Measurements from ENCODE around the gene CREG2.

The CREG2 gene

DNA sequence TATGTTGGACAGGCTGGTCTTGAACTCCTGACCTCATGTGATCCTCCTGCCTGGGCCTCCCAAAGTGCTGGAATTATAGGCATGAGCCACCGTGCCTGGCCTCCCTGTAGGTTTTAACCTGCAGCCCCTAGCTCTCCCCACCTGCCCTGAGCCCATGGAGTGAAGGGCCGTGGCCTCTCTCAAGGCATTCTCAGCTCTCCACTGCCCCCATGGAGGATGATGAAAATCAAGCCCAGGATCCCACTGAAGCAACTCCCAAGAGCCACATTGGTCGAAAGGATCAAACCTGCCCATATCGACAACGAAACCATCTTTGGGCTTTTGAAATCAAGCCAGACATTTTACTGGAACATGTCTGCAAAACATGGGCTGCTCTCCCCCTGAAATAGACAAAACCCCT is 22.4 kb upstream of the CREG2 start:
- DNase-seq (ENCODE audit: low read depth, low spot score): no peak

DNA sequence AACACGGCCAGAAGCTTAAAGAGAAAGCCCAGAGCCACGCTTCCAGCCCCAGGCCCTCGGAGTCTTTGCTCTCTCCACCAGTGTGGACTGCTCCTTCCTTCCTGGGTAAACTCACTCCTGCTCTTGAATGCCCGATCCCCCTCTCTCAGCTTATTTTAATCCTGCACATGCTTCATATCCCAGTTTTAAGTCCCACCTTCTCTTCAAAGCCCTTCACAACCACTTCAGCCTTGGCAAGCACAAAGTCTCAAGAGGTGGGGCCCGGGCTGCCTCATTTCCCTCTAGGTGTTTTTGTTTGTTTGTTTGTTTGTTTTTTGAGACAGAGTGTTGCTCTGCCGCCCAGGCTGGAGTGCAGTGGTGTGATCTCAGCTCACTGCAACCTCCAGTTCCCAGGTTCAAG is 21.6 kb upstream of the CREG2 start:
- no peak for DNase-seq (ENCODE audit: low read depth, low spot score)

DNA sequence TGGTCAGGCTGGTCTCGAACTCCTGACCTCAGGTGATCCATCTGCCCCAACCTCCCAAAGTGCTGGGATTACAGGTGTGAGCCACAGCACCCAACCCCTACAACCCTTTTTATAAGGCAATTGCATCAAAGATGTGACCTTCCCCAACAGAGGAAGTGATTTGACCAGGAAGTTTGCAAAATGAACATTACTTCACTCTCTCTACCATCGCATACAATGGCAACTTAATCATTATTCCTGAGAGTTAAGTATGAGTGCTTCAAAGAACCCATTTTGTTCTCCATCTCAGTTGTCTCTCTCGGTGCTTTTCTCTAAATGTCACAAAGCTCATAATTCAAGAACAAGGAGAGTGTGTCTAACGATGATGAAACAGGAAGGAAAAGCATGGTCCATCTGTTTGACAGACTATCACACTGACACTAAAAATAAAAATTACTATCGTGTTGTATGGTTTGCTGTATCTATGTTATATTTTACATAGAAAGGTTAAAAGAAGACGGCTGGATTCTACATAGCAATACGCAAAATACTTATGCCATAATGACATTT is 18.1 kb upstream of the CREG2 start:
- DNase-seq (ENCODE audit: low read depth, low spot score): no peak

DNA sequence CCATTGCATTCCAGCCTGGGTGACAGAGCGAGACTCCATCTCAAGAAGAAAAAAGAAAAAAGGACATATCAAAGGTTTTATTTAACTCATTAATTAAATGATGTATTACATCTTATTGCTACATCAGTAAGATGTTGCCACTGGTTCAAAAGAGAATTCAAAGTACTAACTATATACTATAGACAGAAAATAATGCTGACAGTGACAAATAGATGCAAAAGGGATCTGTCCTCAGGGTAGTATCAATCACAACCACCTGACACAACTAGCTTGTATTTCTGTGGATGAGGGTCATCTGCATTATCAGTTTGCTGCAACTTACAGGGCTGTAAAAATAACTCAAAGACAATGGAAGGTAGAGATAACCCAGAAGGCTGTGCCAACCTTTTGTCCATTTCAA is 16.4 kb upstream of the CREG2 start:
- DNase-seq (ENCODE audit: low read depth, low spot score): no peak

DNA sequence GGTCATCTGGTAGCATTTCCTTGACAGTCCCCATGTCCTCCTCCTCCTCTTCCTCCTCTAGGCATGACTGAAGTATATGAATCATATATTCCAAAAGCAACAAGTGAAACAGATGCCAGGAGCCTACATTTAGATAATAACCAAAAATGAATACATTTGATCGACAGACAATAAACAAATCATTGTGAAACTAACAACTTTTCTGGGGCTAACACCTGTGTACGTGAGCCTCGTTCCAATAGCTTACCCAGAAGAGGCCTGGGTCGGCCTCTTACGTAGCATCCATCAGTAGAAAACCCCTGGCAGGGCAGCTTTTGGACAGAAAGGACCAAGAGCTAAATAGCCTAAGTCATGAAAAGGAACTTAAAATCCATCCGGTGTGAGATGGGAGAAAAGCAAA is 15.3 kb upstream of the CREG2 start:
- no peak for DNase-seq (ENCODE audit: low read depth, low spot score)

DNA sequence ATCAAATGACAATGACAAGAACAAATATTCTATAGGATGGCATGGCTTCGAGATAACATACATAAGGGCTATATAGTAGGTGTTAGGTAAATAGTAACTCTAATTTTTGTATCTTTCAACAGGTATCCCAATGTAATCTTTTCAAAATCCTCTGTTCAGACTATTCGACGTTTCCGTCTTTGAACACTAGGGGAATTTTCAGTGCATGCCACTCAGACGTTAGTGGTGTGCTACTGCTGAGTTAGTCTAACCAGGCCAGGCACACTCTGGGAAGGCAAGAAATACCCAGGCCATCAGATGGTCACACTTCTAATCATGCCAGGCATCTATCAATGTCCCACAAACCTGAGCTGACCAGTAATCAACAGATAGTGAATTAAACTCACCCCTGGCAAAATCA is 14.6 kb upstream of the CREG2 start:
- DNase-seq (ENCODE audit: low read depth, low spot score): no peak

DNA sequence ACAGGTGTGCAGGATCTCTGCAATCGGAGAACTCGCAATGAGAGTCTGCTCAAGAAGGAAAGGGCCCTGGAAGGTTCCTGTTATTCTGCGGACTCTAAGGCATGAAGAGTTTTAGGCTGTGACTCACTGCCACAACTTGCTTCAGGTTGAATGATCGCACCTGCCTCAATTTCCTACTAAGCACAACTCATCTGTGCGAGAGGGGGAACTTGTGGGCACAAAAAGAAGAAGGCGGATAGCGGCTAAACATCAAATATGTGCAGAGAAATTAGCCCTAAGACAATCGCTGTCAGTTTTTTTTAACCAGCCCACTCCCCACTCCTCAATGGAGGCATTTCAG is 14.0 kb upstream of the CREG2 start:
- DNase-seq (ENCODE audit: low read depth, low spot score): no peak

DNA sequence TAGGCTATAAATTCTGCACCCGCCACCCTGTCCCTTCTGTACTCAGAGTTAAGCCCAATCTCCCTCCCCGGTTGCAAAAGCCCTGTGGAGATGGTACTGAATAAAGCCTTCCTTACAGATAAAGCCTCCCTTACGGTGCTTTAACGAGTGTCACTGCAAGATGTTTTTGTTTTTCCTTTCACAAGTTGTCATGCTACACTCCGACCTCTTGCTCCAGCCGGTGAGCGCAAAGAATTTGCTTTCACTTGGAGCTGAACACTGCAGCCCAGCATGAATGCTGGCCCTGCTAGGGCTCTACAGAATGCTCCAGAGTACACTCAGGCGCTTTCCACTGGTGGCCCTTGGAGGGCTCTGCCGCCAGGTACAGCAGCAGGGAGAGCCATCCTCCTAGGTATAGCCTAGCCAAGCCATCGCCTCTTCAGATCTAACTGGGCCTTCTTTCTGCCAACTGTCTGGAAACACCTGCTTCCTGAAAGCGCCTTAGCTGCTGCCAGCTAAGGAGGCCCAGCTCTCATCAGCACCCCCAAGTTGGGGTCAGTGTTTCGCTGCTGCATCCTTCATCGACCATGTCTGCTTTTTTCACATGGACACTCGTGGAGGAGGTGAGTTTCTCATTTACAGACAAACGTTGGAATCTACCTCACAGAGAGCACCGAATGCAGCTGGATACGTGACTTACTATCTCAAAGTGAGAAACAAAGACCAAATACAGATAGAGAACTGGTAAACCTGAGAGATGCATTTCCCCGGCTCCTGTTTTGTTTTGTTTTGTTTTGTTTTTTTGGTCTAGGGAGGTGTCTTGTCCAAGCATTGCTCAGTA is 13.4 kb upstream of the CREG2 start:
- no peak for DNase-seq (ENCODE audit: low read depth, low spot score)

DNA sequence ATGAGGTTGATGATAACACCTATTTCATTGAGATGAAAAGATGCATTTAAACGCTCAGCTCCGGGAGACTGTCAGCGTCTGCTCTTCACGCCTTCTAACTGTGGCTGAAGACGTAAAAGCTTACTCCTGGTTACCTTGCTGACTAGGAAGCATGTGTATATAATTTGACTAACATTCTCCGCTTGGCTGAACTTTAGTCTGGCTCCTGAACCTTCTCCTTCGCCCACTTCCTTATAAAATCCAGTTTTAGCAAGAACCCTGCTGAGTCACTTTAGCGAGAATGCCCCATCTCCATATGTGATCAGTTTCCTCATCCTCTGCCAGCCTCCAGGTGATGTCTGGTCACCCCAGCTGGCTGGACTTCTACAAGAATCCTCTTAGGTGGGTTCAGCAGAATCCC is 12.7 kb upstream of the CREG2 start:
- DNase-seq (ENCODE audit: low read depth, low spot score): no peak

DNA sequence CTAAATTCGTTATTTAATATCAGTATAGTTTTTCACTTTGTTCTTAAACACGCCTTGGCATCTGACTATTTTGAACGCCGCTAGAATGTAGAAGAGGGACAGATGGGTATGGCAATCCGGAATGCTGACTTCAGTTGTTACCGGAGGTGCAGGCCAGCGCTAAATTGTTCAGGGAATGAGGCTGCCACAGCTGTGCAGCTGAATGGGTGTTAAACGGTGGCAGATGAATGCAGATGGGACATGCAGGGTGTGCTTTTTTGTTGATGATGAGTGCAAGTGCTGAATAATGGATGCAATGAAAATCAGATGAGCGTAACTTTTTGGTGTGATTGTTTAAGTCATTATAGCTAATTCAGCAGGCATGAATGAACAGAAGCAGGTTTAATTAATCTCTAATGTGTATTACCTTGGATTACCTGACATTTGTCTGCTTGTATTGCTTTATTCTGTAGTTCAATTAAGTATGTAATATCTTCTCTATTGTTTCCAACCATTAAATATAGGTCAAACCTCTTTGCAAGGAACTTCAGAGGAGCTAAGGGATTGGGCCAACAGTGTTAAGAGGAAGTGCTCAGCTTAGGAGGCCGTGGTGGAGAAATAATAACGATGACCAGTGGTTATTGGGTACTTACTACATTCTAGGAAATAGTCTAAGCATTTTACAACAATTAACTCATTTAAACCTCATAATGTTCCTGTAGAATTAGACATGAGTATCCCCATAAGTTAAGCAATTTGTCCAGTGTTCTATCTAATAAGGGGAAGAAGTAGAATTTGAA is 11.9 kb upstream of the CREG2 start:
- no peak for DNase-seq (ENCODE audit: low read depth, low spot score)

DNA sequence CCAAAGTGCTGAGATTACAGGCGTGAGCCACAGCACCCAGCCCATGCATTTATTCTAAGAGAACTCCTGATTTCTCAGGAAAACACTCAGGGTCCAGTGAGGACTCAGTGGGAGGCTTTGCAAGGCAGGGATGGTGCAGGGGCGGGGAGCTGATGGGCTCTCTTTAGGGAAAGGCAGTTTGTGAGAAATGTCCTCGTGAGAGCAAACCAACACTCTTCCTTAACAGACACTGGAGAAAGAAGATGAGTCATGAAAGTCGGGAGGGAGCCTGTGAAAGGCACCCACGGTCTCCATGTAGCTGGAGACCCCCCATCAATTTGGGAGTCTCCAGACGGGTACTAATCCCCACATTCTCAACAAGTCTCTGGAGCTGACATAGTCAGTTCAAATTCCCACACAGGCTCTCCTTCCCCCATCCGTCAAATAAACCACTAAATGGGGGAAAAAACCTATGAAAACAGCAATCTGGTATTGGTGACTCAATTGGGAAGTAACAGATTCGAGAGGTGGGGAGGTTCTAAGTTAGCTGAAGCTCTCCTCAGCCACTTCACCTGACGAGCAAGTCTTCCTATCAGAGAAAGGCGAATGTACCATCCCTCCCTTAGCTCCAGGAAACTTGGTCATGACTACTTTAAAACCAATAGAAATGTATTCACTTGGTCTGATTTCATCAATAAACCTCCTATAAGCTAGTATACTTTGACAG is 11.0 kb upstream of the CREG2 start:
- no peak for DNase-seq (ENCODE audit: low read depth, low spot score)

DNA sequence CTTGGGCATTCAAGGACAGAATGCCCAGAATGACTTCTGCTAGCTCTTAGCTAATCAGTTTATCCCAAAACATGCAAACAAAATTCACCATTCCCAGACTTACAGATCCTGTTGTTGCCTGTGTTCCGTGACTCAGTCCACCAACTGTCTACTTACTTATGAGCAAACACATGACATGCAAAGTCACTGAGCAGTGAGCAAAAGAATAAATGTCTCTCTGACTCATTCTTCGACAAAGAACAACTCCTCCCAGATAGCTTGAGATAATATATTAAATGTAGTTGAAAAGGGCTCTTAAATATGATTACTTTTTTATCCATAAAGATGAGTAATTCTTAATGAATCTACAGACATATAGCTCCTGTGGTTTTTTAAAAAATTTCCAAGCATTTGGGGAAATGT is 9.0 kb upstream of the CREG2 start:
- no peak for DNase-seq (ENCODE audit: low read depth, low spot score)

DNA sequence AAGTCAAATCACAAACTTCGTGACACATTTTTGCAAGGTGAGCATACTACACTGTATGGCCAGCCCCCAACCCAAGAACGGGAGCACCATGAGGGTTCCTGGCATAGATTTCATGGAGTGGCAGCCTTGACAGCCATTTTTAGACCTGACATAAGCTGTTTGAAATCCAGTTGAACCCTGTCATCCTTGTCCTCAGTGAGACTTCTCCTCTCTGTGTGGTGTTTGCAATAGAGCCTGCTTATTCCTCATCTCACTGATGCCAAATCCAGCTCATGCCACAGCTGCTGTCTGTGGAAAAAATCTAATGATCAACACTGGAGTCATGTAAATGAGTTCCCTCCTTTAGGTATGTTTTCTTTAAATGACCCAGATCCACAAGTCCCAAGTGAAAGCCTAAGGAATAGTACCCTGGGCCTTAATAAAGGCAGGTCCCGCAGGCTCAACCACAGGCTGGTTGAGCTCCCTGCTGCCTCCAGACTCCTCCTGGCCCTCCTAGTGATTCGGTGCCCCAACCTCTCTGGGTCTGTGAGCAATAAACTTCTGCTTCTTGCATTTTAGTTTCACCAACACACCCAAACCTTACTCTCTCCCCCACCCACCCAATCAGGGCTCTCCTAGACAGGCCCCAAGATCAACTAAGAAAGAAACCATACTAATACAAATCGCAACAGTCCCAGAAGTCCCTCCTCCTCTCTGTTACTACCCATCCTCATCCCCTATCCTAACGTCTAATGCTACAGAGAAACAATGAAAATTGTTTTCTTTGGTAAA is 8.4 kb upstream of the CREG2 start:
- no peak for DNase-seq (ENCODE audit: low read depth, low spot score)

DNA sequence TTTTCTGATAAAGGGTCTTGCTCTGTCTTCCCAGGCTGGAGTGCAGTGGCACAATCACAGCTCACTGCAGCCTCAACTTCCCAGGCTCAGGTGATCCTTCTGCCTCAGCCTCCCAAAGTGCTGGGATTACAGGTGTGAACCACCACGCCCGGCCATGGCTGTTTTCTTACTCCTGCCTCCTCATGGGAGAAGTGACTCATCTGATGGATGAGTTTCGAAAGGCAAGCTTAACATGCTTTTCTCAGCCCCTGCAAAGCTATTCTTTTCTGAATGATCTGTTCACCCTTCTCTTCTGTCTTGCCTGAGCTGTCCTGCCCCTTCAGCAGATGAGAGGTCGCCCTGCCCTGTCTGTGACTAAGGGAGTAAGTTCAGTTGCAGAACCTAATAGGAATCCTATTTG is 929 bp upstream of the CREG2 start:
- DNase-seq (ENCODE audit: low read depth, low spot score): no peak

DNA sequence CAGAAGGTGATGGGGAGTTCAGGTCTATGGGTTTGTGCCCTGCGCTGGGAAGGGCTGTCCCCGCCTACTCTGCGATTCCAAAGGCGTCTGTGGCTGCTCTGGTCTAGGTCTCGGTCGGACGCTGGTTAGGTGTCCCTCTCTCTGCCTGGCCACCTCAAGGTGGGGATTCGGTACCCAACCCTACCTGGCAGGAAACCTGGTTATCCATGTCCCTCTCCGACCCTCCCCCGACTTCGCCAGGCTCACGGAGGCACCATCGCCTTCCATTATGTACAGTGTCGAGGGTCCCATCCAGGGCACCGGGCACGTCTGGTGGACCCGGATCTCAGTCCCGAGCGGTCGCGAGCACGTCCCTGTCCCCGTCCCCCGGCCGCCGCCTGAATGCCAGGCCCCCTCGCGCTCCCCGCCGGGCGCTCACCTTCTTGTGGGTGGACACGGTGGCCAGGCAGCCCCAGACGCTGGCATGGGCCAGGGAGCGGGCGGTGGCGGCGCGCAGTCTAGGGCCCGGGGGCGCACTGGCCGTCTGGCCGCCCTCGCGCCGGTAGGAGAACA is 628 bp downstream of the CREG2 start:
- no peak for DNase-seq (ENCODE audit: low read depth, low spot score)

DNA sequence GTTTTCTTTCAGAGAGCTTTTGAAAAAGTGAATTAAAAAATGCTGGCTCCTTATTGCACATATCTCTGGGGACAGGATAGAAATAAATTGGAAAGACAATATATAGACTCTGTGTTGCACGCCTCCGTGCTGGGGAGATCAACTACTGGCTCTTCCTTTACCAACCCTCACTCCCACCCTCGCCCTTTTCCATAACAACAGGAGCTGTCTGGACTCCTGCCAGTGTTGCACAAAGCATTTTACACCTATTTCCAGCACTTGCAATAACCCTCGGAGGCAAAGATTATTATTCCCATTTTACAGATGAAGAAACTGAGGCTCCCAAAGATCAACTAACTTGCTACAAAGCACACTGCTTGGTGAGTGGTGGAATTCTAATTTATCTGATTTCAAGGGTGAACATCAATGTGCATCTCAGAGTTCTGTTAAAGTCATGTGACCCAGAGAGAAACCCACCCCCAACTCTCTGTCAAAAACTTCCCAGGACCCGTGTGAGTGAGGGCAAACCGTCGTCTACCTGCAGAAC is 4.2 kb downstream of the CREG2 start:
- DNase-seq (ENCODE audit: low read depth, low spot score): no peak

DNA sequence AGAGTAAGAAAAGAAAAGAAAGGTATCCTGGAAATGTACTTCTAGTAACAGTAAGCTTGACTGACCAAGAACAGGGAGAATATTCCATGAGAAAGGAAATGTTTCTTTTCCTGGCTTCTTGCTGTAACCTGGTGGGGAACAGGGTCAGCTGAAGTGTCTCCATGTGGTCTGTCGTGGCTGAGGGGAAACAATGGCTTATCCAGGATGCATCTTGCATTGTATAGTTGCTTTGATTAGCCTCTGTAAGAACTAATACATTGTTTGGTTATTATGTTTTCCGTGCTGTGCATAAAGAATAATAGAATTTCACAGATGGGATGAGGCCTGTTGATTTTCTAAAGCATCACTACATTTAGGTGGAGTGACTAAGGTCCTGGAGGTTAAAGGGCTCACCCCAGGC is 4.9 kb downstream of the CREG2 start:
- no peak for DNase-seq (ENCODE audit: low read depth, low spot score)

DNA sequence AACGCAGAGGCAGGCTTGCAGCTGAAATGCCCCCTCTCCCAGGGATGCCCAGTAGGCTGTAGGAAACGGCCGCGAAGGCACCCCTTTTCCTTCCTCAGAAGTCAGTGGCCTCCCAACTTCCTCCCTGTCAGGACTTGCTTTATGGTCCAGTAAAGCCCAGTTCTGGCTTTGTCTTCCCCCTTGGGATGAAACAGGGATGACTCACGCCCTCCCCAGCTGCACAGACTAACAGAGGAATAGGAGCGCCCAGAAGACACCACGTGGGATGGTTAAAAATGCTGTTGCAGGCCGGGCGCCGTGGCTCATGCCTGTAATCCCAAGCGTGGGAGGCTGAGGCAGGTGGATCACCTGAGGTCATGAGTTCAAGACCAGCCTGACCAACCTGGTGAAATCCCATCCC is 6.9 kb downstream of the CREG2 start:
- no peak for DNase-seq (ENCODE audit: low read depth, low spot score)

DNA sequence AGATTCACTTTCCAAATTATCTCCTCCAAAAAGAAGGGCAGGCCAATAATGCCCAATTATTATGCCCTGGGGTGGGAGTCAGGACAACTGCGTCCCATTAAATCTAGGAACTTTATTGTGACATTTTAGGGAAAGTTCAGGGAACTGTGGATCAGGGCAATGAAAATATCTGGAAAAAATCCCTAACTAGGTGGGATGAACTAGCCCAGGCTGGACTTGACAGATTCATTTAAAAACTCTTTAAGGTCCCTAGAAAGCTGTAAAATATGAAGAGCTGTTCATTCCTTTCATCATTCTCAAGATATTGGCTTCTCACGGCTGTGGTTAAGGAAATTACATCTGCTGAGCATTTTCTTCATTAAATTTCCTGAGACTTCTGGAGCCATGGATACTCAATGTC is 8.2 kb downstream of the CREG2 start:
- no peak for DNase-seq (ENCODE audit: low read depth, low spot score)

DNA sequence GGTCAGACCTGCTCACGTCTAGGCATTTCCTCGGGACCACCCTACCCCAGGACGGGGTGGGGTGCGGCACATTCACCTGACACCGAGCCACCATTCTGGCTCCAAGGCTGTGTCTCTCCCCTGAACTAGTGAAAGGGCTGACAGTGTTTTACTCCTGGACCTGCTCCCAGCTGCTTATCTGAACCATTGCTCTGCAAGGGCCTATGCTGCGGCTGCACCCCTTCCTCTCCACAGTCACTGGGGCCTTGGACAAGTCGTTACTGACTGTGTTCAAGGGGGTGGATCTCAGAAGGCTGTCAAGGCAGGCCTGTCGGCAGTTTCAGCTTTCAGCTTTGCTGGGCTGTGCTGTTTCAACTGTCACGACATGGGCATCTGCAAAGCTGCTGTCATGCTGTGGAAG is 11.7 kb downstream of the CREG2 start:
- no peak for DNase-seq (ENCODE audit: low read depth, low spot score)

Measured in iPS DF 19.7 (cell line).